OCI-LY1 (cell line): ENCODE measurements around the gene KRT4.

Source experiments
- H2AFZ ChIP-seq: fragments of 200-600 bp; sonication (generic), shearing (Covaris generic); 2 replicates; pipeline ENCODE4 v1.6.0; 2014; ENCODE audit warnings: antibody characterized with exemption, mild to moderate bottlenecking, low read length
- H3F3A ChIP-seq: fragments of 200-600 bp; sonication (generic), shearing (Covaris generic); 2 replicates; pipeline ENCODE4 v1.6.0; 2014; ENCODE audit warnings: mild to moderate bottlenecking, antibody characterized with exemption, low read length, moderate library complexity; ENCODE audit not compliant: insufficient read depth
- H3K27ac ChIP-seq: fragments of 200-600 bp; sonication (generic); 2 replicates; pipeline ENCODE4 v1.5.1; 2014; ENCODE audit warnings: low read length, mixed run types, mild to moderate bottlenecking, low read depth; ENCODE audit not compliant: poor library complexity, severe bottlenecking
- H3K27me3 ChIP-seq: fragments of 200-600 bp; sonication (generic); 2 replicates; pipeline ENCODE4 v1.6.0; 2014; ENCODE audit warnings: antibody characterized with exemption, mild to moderate bottlenecking, low read length, moderate library complexity; ENCODE audit not compliant: insufficient read depth
- H3K36me3 ChIP-seq: fragments of 200-600 bp; sonication (generic); 2 replicates; pipeline ENCODE4 v1.6.1; 2014; ENCODE audit warnings: mild to moderate bottlenecking, antibody characterized with exemption, low read length, moderate library complexity, mixed read lengths; ENCODE audit not compliant: insufficient read depth
- H3K4me1 ChIP-seq: fragments of 200-600 bp; sonication (generic); 2 replicates; pipeline ENCODE4 v1.5.1; 2014; ENCODE audit warnings: mild to moderate bottlenecking, low read length, moderate library complexity; ENCODE audit not compliant: insufficient read depth, severe bottlenecking
- H3K4me2 ChIP-seq: fragments of 200-600 bp; sonication (generic), shearing (Covaris generic); 2 replicates; pipeline ENCODE4 v1.6.1; 2014; ENCODE audit warnings: low read length
- H3K4me3 ChIP-seq: fragments of 200-600 bp; sonication (generic); 2 replicates; pipeline ENCODE4 v1.5.1; 2014; ENCODE audit warnings: low read length, low read depth, mild to moderate bottlenecking, mixed read lengths; ENCODE audit not compliant: poor library complexity, severe bottlenecking
- H3K79me2 ChIP-seq: fragments of 200-600 bp; shearing (Covaris generic); 2 replicates; pipeline ENCODE4 v1.6.1; 2016; ENCODE audit warnings: mixed run types, low read length, mixed read lengths; ENCODE audit not compliant: insufficient read depth
- H3K9ac ChIP-seq: fragments of 200-600 bp; sonication (generic), shearing (Covaris generic); 2 replicates; pipeline ENCODE4 v1.6.1; 2014; ENCODE audit warnings: mild to moderate bottlenecking, low read length, mixed read lengths
- H3K9me2 ChIP-seq: fragments of 200-600 bp; sonication (generic), shearing (Covaris generic); 2 replicates; pipeline ENCODE4 v1.6.1; 2014; ENCODE audit warnings: low read depth, mild to moderate bottlenecking, low read length, mixed read lengths
- H3K9me3 ChIP-seq: fragments of 200-600 bp; shearing (Covaris generic); 2 replicates; pipeline ENCODE4 v1.6.1; 2014; ENCODE audit warnings: low read length, mixed read lengths
- H4K20me1 ChIP-seq: fragments of 200-600 bp; sonication (generic), shearing (Covaris generic); 2 replicates; pipeline ENCODE4 v1.6.0; 2016; ENCODE audit warnings: mild to moderate bottlenecking, low read length; ENCODE audit not compliant: insufficient read depth
- EZH2 ChIP-seq: fragments of 200-600 bp; sonication (generic), shearing (Covaris generic); IDR thresholded peaks from 2 replicates; pipeline ENCODE4 v1.8.0; 2017; ENCODE audit warnings: borderline replicate concordance, mixed run types, mild to moderate bottlenecking, antibody characterized with exemption, low read length, moderate library complexity, mixed read lengths
- TF ChIP-seq, protein P1 (sequence below): fragments of 200-600 bp; sonication (generic), shearing (Covaris generic); IDR thresholded peaks from 2 replicates; pipeline ENCODE4 v1.5.1; 2017; ENCODE audit warnings: mild to moderate bottlenecking, antibody characterized with exemption, low read length, moderate library complexity, mixed read lengths

Gene KRT4

DNA sequence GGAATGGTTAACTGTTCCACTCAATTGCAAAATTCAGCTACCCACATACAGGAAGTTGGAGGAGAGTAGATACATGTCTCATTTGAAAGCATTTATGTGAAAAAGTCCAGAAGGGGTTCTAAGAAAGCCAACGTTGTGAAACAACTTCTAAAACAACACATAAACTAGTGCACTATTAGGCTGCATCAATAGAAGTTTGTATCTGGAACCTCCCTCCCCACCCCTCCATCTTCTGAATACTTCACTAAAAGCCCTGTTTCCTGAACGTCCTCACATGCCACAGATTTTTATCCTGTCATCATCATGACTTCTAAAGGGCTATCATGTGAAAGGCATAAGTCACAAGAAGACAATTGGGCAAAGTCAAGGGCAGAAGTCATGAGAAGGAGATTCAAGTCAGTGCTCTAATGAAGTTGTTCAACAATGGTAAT is 14.7 kb upstream of the KRT4 start:
- Histone ChIP-seq H3K4me1 (no peaks in the 10 kb centered on the region), H2AFZ (no peak overlapping the region), H3K9me2 (no peaks in the 10 kb centered on the region), H3K27me3 (0 out of 2 replicates have a peak, but pooled peaks cover 4% of the 10 kb centered on the region), H3K4me3 (no peak overlapping the region), H3K36me3 (no peaks in the 10 kb centered on the region), H3K9me3 (no peaks in the 10 kb centered on the region), H3K9ac (no peak overlapping the region), H3F3A (no peaks in the 10 kb centered on the region), H3K27ac (no peak overlapping the region), H3K4me2 (no peak overlapping the region), H4K20me1 (no peaks in the 10 kb centered on the region), H3K79me2 (no peaks in the 10 kb centered on the region)
- TF ChIP-seq, protein P1, sequence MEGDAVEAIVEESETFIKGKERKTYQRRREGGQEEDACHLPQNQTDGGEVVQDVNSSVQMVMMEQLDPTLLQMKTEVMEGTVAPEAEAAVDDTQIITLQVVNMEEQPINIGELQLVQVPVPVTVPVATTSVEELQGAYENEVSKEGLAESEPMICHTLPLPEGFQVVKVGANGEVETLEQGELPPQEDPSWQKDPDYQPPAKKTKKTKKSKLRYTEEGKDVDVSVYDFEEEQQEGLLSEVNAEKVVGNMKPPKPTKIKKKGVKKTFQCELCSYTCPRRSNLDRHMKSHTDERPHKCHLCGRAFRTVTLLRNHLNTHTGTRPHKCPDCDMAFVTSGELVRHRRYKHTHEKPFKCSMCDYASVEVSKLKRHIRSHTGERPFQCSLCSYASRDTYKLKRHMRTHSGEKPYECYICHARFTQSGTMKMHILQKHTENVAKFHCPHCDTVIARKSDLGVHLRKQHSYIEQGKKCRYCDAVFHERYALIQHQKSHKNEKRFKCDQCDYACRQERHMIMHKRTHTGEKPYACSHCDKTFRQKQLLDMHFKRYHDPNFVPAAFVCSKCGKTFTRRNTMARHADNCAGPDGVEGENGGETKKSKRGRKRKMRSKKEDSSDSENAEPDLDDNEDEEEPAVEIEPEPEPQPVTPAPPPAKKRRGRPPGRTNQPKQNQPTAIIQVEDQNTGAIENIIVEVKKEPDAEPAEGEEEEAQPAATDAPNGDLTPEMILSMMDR: no peak
- TF ChIP-seq EZH2: no peak

DNA sequence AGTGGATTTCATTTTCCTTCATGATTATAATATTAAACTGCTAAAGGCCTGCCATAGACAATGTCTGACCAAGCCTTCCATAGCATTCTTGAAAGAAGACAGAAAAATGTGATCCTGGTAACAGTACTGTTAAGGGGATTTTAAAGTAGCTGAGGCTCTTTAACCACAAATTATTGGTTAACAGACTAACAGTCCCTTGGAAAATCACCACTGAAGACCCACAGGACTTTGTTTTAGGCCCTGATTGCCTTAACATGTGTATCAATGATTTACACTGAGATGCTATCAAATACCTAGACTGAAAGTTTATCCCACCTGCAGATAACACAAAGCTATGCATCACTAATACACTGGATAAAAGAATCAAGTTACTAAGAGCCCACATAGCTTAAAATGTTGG is 14.2 kb upstream of the KRT4 start:
- H3K4me3 ChIP-seq: no peak overlapping the region
- no peaks in the 10 kb centered on the region for H3F3A ChIP-seq
- no peak overlapping the region for H3K27ac ChIP-seq
- no peak overlapping the region for H2AFZ ChIP-seq
- no peaks in the 10 kb centered on the region for H3K9me2 ChIP-seq
- no peaks in the 10 kb centered on the region for H3K4me1 ChIP-seq
- H3K9me3 ChIP-seq: no peaks in the 10 kb centered on the region
- H3K79me2 ChIP-seq: no peaks in the 10 kb centered on the region
- TF ChIP-seq, protein P1: no peak
- TF ChIP-seq EZH2: no peak
- H3K4me2 ChIP-seq: no peak overlapping the region
- no peaks in the 10 kb centered on the region for H4K20me1 ChIP-seq
- 0 out of 2 replicates have a peak, but pooled peaks cover 4% of the 10 kb centered on the region for H3K27me3 ChIP-seq
- no peak overlapping the region for H3K9ac ChIP-seq
- no peaks in the 10 kb centered on the region for H3K36me3 ChIP-seq

- Histone ChIP-seq H3K9me3 (no peaks in the 10 kb centered on the region), H3K27me3 (0 out of 2 replicates have a peak, but pooled peaks cover 4% of the 10 kb centered on the region), H3K4me1 (no peaks in the 10 kb centered on the region), H3K27ac (no peak overlapping the region), H3K4me2 (no peak overlapping the region), H3K9me2 (no peaks in the 10 kb centered on the region), H3F3A (no peaks in the 10 kb centered on the region), H4K20me1 (no peaks in the 10 kb centered on the region), H2AFZ (no peak overlapping the region), H3K9ac (no peak overlapping the region), H3K36me3 (no peaks in the 10 kb centered on the region), H3K79me2 (no peaks in the 10 kb centered on the region), H3K4me3 (no peak overlapping the region)
- TF ChIP-seq, protein P1: no peak
- no peak for TF ChIP-seq EZH2
These were observed 13.7 kb upstream of the KRT4 start for GRCh38 chr12:52827499-52828090.
